Measurements from ENCODE around the gene TCEAL9. TPM values are rescaled to one million over a fixed set of nuclear protein-coding genes. Genes with fewer than 3 reads are reported as not detected.

Gene TCEAL9
- total RNA-seq, 1 experiment from 2014 or later: 44.9 TPM

- H3K4me1 ChIP-seq: peaks cover 33% of the 10 kb centered on the region
- H3K4me3 ChIP-seq (ENCODE audit: low read depth, low read length): no peak overlapping the region
- POLR2A ChIA-PET: interaction anchor here (0.5 to 1.6 kb wide), 2 partner anchors 15 to 60 kb away, joined by 3 to 4 read pairs; partner anchors contain the start of gene BEX3
- no peaks in the 10 kb centered on the region for H3K27me3 ChIP-seq (replicated peaks; ENCODE audit: control insufficient read depth, insufficient read depth, low read length)
- DNase-seq: no peak
- H3K27me3 Mint-ChIP-seq (ENCODE audit: insufficient read depth, unreplicated experiment): no peaks in the 10 kb centered on the region
- H3K4me1 Mint-ChIP-seq (ENCODE audit: low read depth, unreplicated experiment): peaks cover 20% of the 10 kb centered on the region
- no TSS peak for BruUV-seq (replicated peaks)
- H3K4me3 Mint-ChIP-seq (ENCODE audit: unreplicated experiment): no peak overlapping the region
- H3K27ac Mint-ChIP-seq (ENCODE audit: unreplicated experiment): peak overlapping the region; percentile 71
- intact Hi-C loops (cut with micrococcal nuclease; ENCODE audit: unreplicated experiment): loop anchor here (5.0 kb wide), 2 partner anchors 81 to 101 kb away; no protein-coding TSS in a partner anchor
- CTCF ChIA-PET: no interaction called here
- no peaks in the 10 kb centered on the region for H3K36me3 ChIP-seq (ENCODE audit: control insufficient read depth, insufficient read depth, low read length)
- no peak for TF ChIP-seq CTCF (IDR thresholded peaks at IDR 0.05; ENCODE audit: insufficient read depth in 1 of 2, low read depth in 1 of 2, low read length in 1 of 2, severe bottlenecking in 1 of 2, unreplicated experiment in 1 of 2)
- H3K9me3 Mint-ChIP-seq (ENCODE audit: unreplicated experiment): no peaks in the 10 kb centered on the region
- H3K36me3 Mint-ChIP-seq (ENCODE audit: insufficient read depth, unreplicated experiment): peaks cover 21% of the 10 kb centered on the region
- no peaks in the 10 kb centered on the region for H3K9me3 ChIP-seq
Measured at GRCh38 chrX:103360916-103361315, 4.6 kb downstream of the TCEAL9 start.

GRCh38 chrX:103361798-103362197, 5.5 kb downstream of the TCEAL9 start:
- Histone ChIP-seq H3K9me3 (no peaks in the 10 kb centered on the region), H3K36me3 (ENCODE audit: control insufficient read depth, insufficient read depth, low read length) (no peaks in the 10 kb centered on the region), H3K4me1 (peaks cover 33% of the 10 kb centered on the region), H3K27me3 (replicated peaks; ENCODE audit: control insufficient read depth, insufficient read depth, low read length) (no peaks in the 10 kb centered on the region), H3K4me3 (ENCODE audit: low read depth, low read length) (no peak overlapping the region)
- Mint-ChIP-seq H3K4me3 (ENCODE audit: unreplicated experiment) (no peak overlapping the region), H3K36me3 (ENCODE audit: insufficient read depth, unreplicated experiment) (peaks cover 16% of the 10 kb centered on the region), H3K27me3 (ENCODE audit: insufficient read depth, unreplicated experiment) (no peaks in the 10 kb centered on the region), H3K9me3 (ENCODE audit: unreplicated experiment) (no peaks in the 10 kb centered on the region), H3K4me1 (ENCODE audit: low read depth, unreplicated experiment) (peaks cover 27% of the 10 kb centered on the region), H3K27ac (ENCODE audit: unreplicated experiment) (peak overlapping the region; percentile 18)
- ChIA-PET POLR2A (interaction anchor here (1.6 kb wide), 1 partner anchor 15 kb away, joined by 4 read pairs; the partner anchor contains the start of gene BEX3), CTCF (no interaction called here)
- no TSS peak for BruUV-seq (replicated peaks)
- no peak for DNase-seq
- intact Hi-C loops (cut with micrococcal nuclease; ENCODE audit: unreplicated experiment): loop anchor here (1.0 to 5.0 kb wide), 3 partner anchors 15 to 101 kb away; partner anchors contain the start of gene BEX3
- no peak for TF ChIP-seq CTCF (IDR thresholded peaks at IDR 0.05; ENCODE audit: insufficient read depth in 1 of 2, low read depth in 1 of 2, low read length in 1 of 2, severe bottlenecking in 1 of 2, unreplicated experiment in 1 of 2)

- peak overlapping the region; percentile 42 for H3K4me3 Mint-ChIP-seq (ENCODE audit: unreplicated experiment)
- DNase-seq: peak; percentile 37 to 40
- Histone ChIP-seq H3K4me1 (peaks cover 38% of the 10 kb centered on the region), H3K36me3 (ENCODE audit: control insufficient read depth, insufficient read depth, low read length) (no peaks in the 10 kb centered on the region), H3K27me3 (replicated peaks; ENCODE audit: control insufficient read depth, insufficient read depth, low read length) (no peaks in the 10 kb centered on the region), H3K9me3 (no peaks in the 10 kb centered on the region), H3K4me3 (ENCODE audit: low read depth, low read length) (no peak overlapping the region)
- intact Hi-C loops (cut with micrococcal nuclease; ENCODE audit: unreplicated experiment): loop anchor here (1.0 to 5.0 kb wide), 3 partner anchors 14 to 100 kb away; partner anchors contain the start of gene BEX3
- ChIA-PET POLR2A (interaction anchor here (1.6 kb wide), 1 partner anchor 14 kb away, joined by 4 read pairs; the partner anchor contains the start of gene BEX3), CTCF (no interaction called here)
- H3K27ac Mint-ChIP-seq (ENCODE audit: unreplicated experiment): peak overlapping the region; percentile 78
- no peaks in the 10 kb centered on the region for H3K27me3 Mint-ChIP-seq (ENCODE audit: insufficient read depth, unreplicated experiment)
- H3K4me1 Mint-ChIP-seq (ENCODE audit: low read depth, unreplicated experiment): peaks cover 34% of the 10 kb centered on the region
- H3K36me3 Mint-ChIP-seq (ENCODE audit: insufficient read depth, unreplicated experiment): peaks cover 10% of the 10 kb centered on the region
- no TSS peak for BruUV-seq (replicated peaks)
- TF ChIP-seq CTCF (IDR thresholded peaks at IDR 0.05; ENCODE audit: insufficient read depth in 1 of 2, low read depth in 1 of 2, low read length in 1 of 2, severe bottlenecking in 1 of 2, unreplicated experiment in 1 of 2): no peak
- no peaks in the 10 kb centered on the region for H3K9me3 Mint-ChIP-seq (ENCODE audit: unreplicated experiment)
Measured at GRCh38 chrX:103362474-103362873, 6.2 kb downstream of the TCEAL9 start.

All from Caco-2 (cell line).